Parathyroid adenoma (tissue), 2 donors: ENCODE data around the gene SPTBN5.

Source experiments
- H2AFZ ChIP-seq: fragments of 300-600 bp; sonication (generic); one replicate; pipeline ENCODE4 v1.7.0; 2017; ENCODE audit warnings: antibody characterized with exemption, mild to moderate bottlenecking
- H3K27ac ChIP-seq: fragments of 300-600 bp; sonication (generic); one replicate; pipeline ENCODE4 v1.7.0; 2017
- H3K27me3 ChIP-seq: fragments of 300-600 bp; sonication (generic); one replicate; pipeline ENCODE4 v1.7.0; 2017; ENCODE audit warnings: low read length; ENCODE audit not compliant: control insufficient read depth, insufficient read depth
- H3K36me3 ChIP-seq: fragments of 300-600 bp; sonication (generic); one replicate; pipeline ENCODE4 v1.7.0; 2017; ENCODE audit warnings: low read length; ENCODE audit not compliant: control insufficient read depth, insufficient read depth
- H3K4me1 ChIP-seq: fragments of 300-600 bp; sonication (generic); one replicate; pipeline ENCODE4 v1.7.0; 2017; ENCODE audit warnings: control low read depth
- H3K4me2 ChIP-seq: fragments of 300-600 bp; sonication (generic); one replicate; pipeline ENCODE4 v1.7.0; 2017; ENCODE audit warnings: low read length
- H3K4me3 ChIP-seq: fragments of 300-600 bp; sonication (generic); one replicate; pipeline ENCODE4 v1.7.0; 2017; ENCODE audit warnings: low read depth, low read length
- H3K79me2 ChIP-seq: fragments of 300-600 bp; sonication (generic); one replicate; pipeline ENCODE4 v1.7.0; 2017; ENCODE audit warnings: control low read depth
- H3K9ac ChIP-seq: fragments of 300-600 bp; sonication (generic); one replicate; pipeline ENCODE4 v1.7.0; 2017; ENCODE audit warnings: mild to moderate bottlenecking
- H3K9me3 ChIP-seq: fragments of 300-600 bp; sonication (generic); one replicate; pipeline ENCODE4 v1.7.0; 2017; ENCODE audit warnings: low read length; ENCODE audit not compliant: control insufficient read depth
- TF ChIP-seq, protein P1 (sequence below): fragments of 300-600 bp; sonication (generic); IDR thresholded peaks from one replicate; pipeline ENCODE4 v1.7.0; 2017; ENCODE audit warnings: antibody characterized with exemption, mild to moderate bottlenecking
- donor health status: primary hyperparathyroidism.

Gene SPTBN5

DNA sequence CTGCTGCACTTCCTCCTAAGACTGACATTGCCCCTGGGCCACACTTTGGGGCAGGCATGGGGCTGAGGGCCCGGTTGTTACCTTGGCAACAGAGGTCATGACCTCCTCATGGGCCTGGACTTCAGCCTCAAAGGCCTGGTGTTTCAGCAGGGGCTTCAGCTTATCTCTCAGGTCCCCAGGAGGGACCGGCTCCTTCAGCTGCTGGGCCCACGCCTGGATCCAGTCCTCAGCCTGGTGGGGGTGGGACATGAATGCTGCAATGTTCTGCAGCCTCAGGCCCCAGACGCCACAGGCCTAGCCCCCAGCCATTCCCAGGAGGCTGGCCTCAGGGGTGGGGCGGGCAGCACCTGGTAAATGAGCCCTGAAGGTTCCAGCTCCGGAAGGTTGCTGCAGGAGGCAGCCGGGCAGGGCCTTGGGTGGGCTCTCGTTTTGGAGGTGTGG, 27.6 kb downstream of the SPTBN5 start:
- Histone ChIP-seq H3K9me3 (no peaks in the 10 kb centered on the region), H3K27ac (no peak overlapping the region), H3K36me3 (no peaks in the 10 kb centered on the region), H3K79me2 (no peaks in the 10 kb centered on the region), H3K9ac (no peak overlapping the region), H3K4me2 (no peak overlapping the region), H3K4me1 (no peaks in the 10 kb centered on the region), H3K4me3 (no peak overlapping the region), H2AFZ (no peak overlapping the region), H3K27me3 (no peaks in the 10 kb centered on the region)
- TF ChIP-seq, protein P1, sequence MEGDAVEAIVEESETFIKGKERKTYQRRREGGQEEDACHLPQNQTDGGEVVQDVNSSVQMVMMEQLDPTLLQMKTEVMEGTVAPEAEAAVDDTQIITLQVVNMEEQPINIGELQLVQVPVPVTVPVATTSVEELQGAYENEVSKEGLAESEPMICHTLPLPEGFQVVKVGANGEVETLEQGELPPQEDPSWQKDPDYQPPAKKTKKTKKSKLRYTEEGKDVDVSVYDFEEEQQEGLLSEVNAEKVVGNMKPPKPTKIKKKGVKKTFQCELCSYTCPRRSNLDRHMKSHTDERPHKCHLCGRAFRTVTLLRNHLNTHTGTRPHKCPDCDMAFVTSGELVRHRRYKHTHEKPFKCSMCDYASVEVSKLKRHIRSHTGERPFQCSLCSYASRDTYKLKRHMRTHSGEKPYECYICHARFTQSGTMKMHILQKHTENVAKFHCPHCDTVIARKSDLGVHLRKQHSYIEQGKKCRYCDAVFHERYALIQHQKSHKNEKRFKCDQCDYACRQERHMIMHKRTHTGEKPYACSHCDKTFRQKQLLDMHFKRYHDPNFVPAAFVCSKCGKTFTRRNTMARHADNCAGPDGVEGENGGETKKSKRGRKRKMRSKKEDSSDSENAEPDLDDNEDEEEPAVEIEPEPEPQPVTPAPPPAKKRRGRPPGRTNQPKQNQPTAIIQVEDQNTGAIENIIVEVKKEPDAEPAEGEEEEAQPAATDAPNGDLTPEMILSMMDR = no peak

DNA sequence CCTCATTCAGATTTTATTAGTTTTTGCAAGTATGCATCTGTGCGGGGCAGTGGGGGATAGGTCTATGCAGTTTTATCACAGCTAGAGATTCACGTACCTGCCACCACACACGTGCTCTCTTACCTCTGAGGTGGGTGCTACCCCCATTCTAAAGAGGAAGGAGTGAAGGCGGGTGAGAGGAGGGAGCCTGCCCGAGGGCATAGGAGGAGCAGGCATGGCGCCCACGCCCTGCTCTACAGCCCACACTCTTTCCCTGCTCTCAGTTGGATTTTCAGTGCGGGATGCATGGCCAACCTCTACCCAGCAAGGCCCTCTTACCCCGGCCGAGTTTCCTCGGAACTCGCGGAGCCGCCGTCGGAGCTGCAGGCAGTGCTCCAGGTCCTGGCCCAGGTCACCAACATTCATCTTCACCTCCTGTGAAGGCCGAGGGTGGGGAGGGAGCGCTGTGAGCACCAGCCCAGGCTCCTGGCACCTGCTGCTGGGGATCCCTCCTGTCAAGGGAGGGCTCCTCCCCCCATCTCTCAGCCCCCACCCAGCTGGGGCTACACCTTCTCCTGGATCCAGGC, 28.3 kb downstream of the SPTBN5 start:
- Histone ChIP-seq H2AFZ (no peak overlapping the region), H3K9ac (no peak overlapping the region), H3K4me1 (no peaks in the 10 kb centered on the region), H3K27me3 (no peaks in the 10 kb centered on the region), H3K4me3 (no peak overlapping the region), H3K36me3 (no peaks in the 10 kb centered on the region), H3K27ac (no peak overlapping the region), H3K4me2 (no peak overlapping the region), H3K79me2 (no peaks in the 10 kb centered on the region), H3K9me3 (no peaks in the 10 kb centered on the region)
- TF ChIP-seq, protein P1 = no peak

DNA sequence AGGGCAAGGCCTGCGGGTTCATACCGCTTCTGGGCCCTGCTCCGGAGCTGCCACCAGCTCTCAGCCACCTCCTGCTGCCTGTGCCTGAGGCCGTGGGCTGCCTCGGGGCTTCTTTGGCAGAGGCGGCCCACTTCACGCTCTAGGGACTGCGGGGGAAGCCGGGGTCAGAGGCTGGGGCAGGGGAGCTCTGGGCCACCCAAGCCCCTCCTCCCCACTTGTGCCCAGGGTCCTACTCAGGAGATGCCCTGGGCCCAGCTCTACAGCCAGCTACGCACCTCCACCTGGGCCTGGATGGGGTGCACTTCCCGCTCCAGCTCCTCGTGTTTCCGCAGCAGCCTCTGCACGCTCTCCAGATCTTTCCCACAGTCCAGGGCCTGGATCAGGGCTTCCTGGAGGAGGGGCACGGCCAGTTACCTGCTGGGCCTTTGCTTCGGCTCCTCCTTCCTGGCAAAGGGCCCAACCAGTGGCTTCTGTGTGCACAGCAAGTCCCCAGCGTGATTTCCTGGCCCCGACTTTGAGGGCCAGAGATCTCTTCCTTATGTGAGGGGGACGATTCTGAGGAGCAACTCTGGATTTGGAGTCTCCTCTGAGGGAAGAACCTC, 31.2 kb downstream of the SPTBN5 start:
- no peak overlapping the region for H3K4me2 ChIP-seq
- H3K9me3 ChIP-seq = no peaks in the 10 kb centered on the region
- no peaks in the 10 kb centered on the region for H3K27me3 ChIP-seq
- H3K9ac ChIP-seq = no peak overlapping the region
- H3K4me1 ChIP-seq = no peaks in the 10 kb centered on the region
- no peak overlapping the region for H2AFZ ChIP-seq
- no peaks in the 10 kb centered on the region for H3K36me3 ChIP-seq
- no peaks in the 10 kb centered on the region for H3K79me2 ChIP-seq
- H3K27ac ChIP-seq = no peak overlapping the region
- H3K4me3 ChIP-seq = no peak overlapping the region
- TF ChIP-seq, protein P1 = no peak

DNA sequence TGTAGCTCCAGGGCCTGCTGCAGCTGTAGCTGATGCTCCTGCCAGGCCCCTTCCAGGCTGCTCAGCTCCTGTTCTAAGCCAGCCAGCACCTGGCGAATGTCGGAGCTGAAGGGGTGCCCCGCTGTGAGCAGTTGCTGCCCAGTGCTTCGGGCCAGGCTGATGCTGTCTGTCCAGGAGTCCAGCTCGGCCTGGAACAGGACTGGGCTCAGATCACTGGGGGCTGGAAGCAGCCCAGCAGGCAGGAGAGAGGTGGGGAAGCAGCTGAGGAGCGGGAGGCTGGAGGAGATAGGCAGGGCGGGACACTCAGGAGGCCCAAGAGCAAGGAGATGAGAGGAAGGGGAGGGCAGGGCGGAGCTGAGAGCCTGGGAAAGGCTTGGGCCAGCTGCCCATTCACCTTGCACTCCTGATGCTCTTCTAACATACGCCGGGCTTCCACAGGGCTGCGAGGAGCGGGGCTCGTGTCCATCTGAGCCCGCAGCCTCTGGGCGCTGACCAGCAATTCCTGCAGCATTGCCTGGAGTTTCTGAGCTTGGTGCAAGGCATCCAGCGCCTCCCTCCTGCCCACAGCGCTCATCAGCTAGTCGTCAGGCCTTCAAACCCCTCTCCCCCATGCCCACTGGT, 32.0 kb downstream of the SPTBN5 start:
- Histone ChIP-seq H3K27ac (no peak overlapping the region), H3K27me3 (no peaks in the 10 kb centered on the region), H3K4me1 (no peaks in the 10 kb centered on the region), H2AFZ (no peak overlapping the region), H3K36me3 (no peaks in the 10 kb centered on the region), H3K79me2 (no peaks in the 10 kb centered on the region), H3K9ac (no peak overlapping the region), H3K4me2 (no peak overlapping the region), H3K9me3 (no peaks in the 10 kb centered on the region), H3K4me3 (no peak overlapping the region)
- TF ChIP-seq, protein P1 = no peak
